ENCODE data around the gene RAP1GDS1.
"Not testable (repeated sequence)": the region's sequence is repeated elsewhere in the genome, so short reads cannot be mapped to it uniquely, and the experiment has no call there.

RAP1GDS1 gene

DNA sequence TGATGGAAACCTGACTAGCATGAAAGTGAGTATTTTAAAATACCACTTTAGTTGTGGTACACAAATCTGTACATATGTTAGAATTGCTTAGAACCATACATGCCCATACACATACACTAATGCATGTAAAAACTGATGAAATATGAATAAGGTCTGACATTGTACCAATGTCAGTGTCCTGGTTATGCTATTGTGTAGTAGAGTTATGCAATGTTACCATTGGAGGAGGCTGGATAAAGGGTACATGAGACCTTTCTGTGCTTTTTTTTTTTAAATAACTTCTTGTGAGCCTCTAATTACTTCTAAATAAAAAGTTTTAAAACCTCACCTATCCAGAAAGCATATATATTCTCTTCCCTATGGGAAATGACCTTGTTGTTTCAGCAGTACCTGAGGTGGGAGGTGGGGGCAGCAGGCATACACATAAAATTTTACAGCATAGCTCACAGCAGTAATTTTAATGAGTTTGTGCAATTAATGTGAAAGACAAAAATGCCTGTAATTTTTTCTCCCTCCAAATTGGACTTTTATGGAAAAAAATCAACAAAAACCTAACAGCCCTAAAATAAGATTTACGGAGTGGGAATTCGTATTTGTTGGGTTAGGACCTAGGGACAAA lies 97.6 kb downstream of the RAP1GDS1 start:
- DNase-seq, result no peak

DNA sequence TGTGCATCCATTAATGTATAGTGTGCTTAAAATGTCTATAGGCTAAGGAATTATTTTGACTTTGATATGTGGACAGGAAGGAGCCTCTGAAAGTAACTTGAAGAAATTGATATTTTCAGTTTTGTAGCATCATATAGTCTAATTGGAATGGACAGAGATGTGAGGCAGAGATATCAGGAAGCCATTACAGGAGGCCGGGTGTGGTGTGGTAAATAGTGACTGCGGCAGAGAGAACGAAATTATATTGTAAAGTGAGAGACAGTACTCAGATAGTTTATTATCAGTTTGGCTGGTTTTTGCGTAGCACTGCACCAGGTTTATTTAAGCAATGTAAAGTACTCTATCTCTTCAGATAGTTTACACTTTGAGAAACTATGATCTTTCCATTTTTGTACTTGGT lies 98.5 kb downstream of the RAP1GDS1 start:
- no peak for DNase-seq

DNA sequence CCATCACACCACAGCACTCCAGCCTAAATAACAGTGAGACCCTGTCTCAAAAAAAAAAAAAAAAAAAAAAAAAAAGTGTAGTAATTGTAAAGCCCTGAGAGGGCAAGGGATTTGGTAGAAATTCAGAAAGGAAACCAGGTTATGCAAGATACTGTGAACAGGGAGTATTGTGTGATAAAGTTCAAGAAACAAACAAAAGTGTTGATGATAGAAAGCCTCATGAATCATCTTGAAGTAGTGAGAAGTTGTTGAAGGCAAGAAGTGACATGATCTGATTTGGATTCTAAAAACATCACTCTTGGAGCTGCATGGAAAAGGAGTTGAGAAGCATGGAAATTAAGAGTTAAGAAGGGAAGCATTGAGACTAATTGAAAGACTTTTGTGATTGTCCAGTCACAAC lies 102.2 kb downstream of the RAP1GDS1 start:
- DNase-seq, result no peak

DNA sequence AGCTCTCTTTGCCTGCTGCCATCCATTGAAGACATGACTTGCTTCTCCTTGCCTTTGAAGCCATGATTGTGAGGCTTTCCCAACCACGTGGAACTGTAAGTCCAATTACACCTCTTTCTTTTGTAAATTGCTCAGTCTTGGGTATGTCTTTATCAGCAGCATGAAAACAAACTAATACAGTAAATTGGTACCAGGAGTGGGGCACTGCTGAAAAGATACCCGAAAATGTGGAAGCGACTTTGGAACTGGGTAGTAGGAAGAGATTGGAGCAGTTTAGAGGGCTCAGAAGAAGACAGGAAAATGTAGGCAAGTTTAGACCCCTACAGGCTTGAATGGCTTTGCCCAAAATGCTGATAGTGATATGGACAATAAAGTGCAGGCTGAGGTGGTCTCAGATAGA lies 105.1 kb downstream of the RAP1GDS1 start:
- not testable (repeated sequence) for DNase-seq

GRCh38 chr4:98368000-98368399 lies 106.8 kb downstream of the RAP1GDS1 start:
- not testable (repeated sequence) for DNase-seq

- no peak for DNase-seq
Observed at GRCh38 chr4:98369322-98369721, 108.1 kb downstream of the RAP1GDS1 start.

- no peak for DNase-seq
Observed at GRCh38 chr4:98374643-98375042, 113.5 kb downstream of the RAP1GDS1 start.

GRCh38 chr4:98377559-98377958 lies 116.4 kb downstream of the RAP1GDS1 start:
- peak; percentile 80 for DNase-seq

DNA sequence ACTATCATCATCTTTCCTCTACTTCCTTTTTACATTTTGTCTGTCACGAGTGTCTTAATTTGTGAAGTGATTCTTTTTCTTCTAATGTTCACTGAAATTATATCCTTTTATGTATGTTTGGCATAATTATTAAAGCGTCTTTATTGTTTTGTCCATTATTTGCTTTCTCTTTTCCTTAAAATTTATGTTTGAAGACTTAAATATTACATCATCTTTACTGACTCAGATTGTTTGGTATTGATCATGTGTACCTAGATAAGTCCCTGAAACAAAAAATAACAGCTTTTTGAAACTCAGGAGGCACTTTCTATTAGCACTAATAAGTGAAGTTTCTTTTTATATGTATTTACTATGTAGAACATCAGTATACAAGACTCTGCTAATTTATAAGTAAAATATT lies 120.1 kb downstream of the RAP1GDS1 start:
- no peak for DNase-seq

DNA sequence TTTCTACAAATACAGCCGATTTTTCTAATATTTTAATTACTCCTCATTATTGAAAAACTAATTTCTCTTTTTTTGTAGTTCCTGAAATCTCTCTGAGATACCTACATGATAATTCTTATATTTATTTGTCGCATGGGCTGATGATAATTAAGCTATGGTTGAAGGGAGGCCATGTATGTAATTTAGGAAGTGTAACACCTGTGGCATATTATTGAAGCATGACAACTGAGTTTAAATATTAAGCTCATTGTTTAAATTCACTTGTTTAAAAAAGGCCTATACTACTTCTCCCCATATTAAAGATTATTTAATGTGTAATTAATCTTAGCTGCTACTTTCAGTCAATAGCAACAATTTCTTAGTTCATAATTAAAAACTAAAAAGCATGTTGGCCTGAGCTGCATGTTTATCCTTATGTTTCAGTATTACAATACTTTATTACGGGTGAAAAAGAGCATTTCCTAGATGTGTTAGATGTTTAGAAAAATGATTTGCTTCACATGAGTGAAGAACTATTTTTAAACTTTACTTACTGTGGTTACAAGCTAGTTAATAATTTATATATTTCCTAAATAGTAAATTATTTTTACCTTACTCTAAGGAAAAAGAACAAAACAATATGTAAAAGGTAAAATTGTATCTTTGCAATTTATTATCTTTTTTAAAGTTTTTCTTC lies 122.4 kb downstream of the RAP1GDS1 start:
- no peak for DNase-seq

- DNase-seq, result no peak
Observed at GRCh38 chr4:98385831-98386230, 124.6 kb downstream of the RAP1GDS1 start.

GRCh38 chr4:98387345-98388026 lies 126.3 kb downstream of the RAP1GDS1 start:
- no peak for DNase-seq

DNA sequence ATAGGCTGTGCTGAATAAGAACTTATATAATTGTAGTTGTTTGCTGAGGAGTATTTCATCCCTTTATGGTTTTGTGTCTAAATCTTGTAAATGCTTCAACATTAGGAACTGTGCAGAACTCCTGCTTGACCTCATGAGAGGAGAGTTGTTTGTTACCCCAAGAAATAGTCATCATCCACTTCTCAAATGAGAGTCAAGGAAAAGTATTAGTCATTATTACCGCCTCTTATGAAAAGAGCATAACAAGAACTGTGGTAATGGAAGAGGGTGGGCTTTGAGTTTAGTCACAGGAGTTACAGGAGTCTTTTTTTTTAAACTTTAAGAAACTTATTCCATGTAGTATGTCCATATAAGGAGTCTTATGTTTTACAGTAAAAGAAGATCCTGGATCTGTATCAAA lies 132.9 kb downstream of the RAP1GDS1 start:
- DNase-seq, result no peak

DNA sequence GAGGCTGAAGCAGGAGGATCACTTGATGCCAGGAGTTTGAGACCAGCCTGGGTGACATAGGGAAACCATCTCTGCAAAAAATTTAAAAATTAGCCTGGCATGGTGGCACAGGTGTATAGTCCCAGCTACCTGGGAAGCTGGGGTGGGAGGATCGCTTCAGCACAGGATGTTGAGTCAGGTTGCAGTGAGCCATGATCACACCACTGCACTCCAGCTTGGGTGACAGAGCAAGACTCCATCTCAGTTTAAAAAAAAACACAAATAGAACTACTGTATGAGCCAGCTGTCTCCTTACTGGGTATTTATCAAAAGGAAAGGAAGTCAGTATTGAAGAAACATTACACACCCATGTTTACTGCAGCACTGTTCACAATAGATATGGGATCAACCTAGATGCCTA lies 138.7 kb downstream of the RAP1GDS1 start:
- DNase-seq, result no peak

DNA sequence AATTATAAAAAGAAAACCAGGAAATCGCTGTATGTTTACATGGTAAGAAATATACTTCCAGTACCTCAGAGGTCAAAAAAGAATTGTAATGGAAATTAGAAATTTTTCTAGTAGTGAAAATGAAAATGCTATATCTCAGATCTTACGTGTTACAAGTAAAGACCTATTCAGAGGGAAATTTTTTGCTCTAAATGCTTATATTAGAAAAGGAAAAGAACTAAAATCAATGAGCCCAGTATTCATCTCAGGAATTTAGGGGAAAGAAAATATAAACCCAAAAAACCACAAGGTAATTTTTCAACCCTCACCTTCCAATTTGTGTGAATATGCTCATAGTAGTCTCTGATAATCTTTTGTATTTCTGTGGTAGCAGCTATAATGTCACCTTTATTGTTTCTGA lies 145.6 kb downstream of the RAP1GDS1 start:
- DNase-seq, result no peak

GRCh38 chr4:98411731-98412130 lies 150.5 kb downstream of the RAP1GDS1 start:
- DNase-seq, result no peak

- no peak for DNase-seq
Observed at GRCh38 chr4:98416844-98417243, 155.7 kb downstream of the RAP1GDS1 start.

- not testable (repeated sequence) for DNase-seq
Observed at GRCh38 chr4:98420151-98420550, 159.0 kb downstream of the RAP1GDS1 start.

- no peak for DNase-seq
Observed at GRCh38 chr4:98421111-98421510, 159.9 kb downstream of the RAP1GDS1 start.

- no peak for DNase-seq
Observed at GRCh38 chr4:98423009-98423408, 161.8 kb downstream of the RAP1GDS1 start.

DNA sequence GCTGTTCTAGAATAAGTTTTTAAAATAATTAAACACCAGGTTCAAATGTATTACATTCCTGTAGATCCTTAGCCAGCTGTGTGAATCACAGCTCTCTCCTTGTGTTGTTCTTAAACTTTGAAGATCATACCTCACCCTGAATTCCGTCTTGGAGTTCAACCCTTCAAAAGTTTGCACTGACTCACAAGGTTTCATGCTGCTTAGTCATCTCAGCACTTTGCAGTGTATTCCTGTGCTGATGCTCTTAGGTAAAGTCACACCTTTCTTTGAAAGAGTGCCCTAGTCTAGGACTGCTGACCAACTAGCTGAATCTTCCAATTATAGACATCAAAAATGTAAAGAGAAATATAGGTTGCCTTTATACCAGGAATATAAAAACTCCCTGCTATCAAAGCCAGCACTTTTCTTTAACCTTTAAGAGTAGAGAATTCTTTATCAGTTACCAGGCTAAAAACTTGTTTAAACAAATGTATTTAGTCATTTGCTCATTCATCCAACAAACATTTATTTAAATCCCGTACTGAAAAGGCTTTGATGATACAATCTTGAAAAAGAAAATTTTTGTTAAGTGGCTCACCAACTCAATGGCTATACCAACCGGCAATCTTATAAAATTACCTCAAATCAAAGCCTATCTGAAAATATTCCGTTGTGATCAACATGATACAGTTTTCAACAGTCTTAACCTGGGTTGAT lies 169.7 kb downstream of the RAP1GDS1 start:
- no peak for DNase-seq

DNA sequence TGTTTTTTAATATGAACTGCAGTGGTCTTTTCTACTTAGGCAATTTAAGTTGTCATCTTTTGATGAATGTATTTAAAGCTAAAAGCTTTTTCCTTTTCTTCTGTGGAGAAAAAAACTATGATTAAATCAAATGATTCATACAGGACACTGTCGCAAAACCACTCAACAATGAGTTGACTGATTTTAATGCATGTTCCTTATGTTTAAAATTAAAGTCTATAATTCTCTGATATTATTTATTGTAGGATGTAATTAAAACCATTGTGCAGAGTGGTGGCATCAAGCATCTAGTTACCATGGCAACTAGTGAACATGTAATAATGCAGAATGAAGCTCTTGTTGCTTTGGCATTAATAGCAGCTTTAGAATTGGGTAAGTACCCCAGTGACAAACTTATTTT lies 172.5 kb downstream of the RAP1GDS1 start:
- no peak for DNase-seq

DNA sequence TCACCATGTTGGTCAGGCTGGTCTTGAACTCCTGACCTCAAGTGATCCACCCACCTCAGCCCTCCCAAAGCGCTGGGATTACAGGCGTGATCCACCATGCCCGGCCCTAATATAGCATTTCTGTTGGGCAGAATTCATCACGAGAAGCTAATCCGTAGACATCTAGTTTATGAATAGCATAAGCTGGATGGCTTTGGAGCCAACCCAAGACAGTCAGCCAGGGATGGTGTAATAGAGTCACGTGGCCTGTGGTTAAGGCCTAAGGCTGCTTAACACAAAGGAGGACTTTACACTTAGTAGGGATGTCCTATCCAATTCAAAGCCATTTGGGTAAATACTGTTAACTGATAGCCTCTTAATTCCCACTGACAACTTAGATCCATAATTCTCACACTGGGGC lies 173.6 kb downstream of the RAP1GDS1 start:
- DNase-seq, result no peak

- DNase-seq, result no peak
Observed at GRCh38 chr4:98444371-98444770, 183.2 kb downstream of the RAP1GDS1 start.
